SK-N-SH (cell line): ENCODE results near the gene SNTG2. TPM values are rescaled to one million over a fixed set of nuclear protein-coding genes. Genes with fewer than 3 reads are reported as not detected.

Source experiments
- CTCF ChIA-PET: fragments of 300-600, 350-600 bp; formaldehyde crosslinking; extraction: SDS; loops from one replicate; lab custom pipeline; 2021; lab: Yijun Ruan, JAX
- POLR2A ChIA-PET: fragments of 350-600 bp; sonication (Branson Sonifier 250); formaldehyde crosslinking; extraction: SDS; loops from one replicate; lab custom pipeline; 2020; ENCODE audit warnings: antibody characterized with exemption, inconsistent platforms; lab: Yijun Ruan, JAX
- DNase-seq: peaks from one replicate; pipeline ENCODE4 v3.0.0; 2012
- H2AFZ ChIP-seq: fragments of 200-600 bp; sonication (generic); 2 replicates; pipeline ENCODE4 v1.8.1; 2016; ENCODE audit warnings: antibody characterized with exemption, mild to moderate bottlenecking, low read depth
- H3F3A ChIP-seq: fragments of 200-600 bp; sonication (generic); replicated peaks from 2 replicates; pipeline ENCODE3; 2016; ENCODE audit warnings: antibody characterized with exemption, mild to moderate bottlenecking; ENCODE audit not compliant: insufficient read depth
- H3K27ac ChIP-seq, 2 experiments: fragments of 200-500 bp in 1 of 2; fragments of 200-600 bp in 1 of 2; sonication (Bioruptor generic) in 1 of 2; sonication (generic), shearing (Covaris generic) in 1 of 2; 2 replicates each; pipeline versions ENCODE4 v1.5.1 to v1.6.1; 2014 to 2016; ENCODE audit warnings: low read depth in 2 of 2, inconsistent platforms in 1 of 2, low read length in 1 of 2, mild to moderate bottlenecking in 1 of 2, mixed read lengths in 1 of 2
- H3K27me3 ChIP-seq: fragments of 200-600 bp; sonication (generic), shearing (Covaris generic); 2 replicates; pipeline ENCODE4 v1.6.1; 2016; ENCODE audit warnings: mixed run types; ENCODE audit not compliant: insufficient read depth
- H3K36me3 ChIP-seq, 2 experiments: fragments of 200-500 bp in 1 of 2; fragments of 200-600 bp in 1 of 2; sonication (Bioruptor generic) in 1 of 2; sonication (generic) in 1 of 2; replicated peaks in 1 of 2; 2 replicates each; pipeline versions ENCODE3 to v1.5.1; 2014 to 2016; ENCODE audit warnings: low read length in 1 of 2, mild to moderate bottlenecking in 1 of 2; ENCODE audit not compliant: insufficient read depth in 2 of 2, control insufficient read depth in 1 of 2
- H3K4me1 ChIP-seq, 2 experiments: fragments of 200-500 bp in 1 of 2; fragments of 200-600 bp in 1 of 2; sonication (Bioruptor generic) in 1 of 2; sonication (generic), shearing (Covaris generic) in 1 of 2; 2 replicates each; pipeline versions ENCODE4 v1.5.1 to v1.6.1; 2014 to 2016; ENCODE audit warnings: low read depth in 1 of 2, low read length in 1 of 2, mixed run types in 1 of 2; ENCODE audit not compliant: insufficient read depth in 2 of 2, control insufficient read depth in 1 of 2
- H3K4me2 ChIP-seq: fragments of 200-600 bp; sonication (generic), shearing (Covaris generic); 2 replicates; pipeline ENCODE4 v1.6.1; 2017; ENCODE audit warnings: mixed run types
- H3K4me3 ChIP-seq, 2 experiments: fragments of 200-500 bp in 1 of 2; fragments of 200-600 bp in 1 of 2; sonication (Bioruptor generic) in 1 of 2; sonication (generic), shearing (Covaris generic) in 1 of 2; 2 replicates each; pipeline versions ENCODE4 v1.5.1 to v1.8.1; 2014 to 2016; ENCODE audit warnings: low read depth in 2 of 2, inconsistent platforms in 1 of 2, low read length in 1 of 2, mild to moderate bottlenecking in 1 of 2, mixed read lengths in 1 of 2, moderate library complexity in 1 of 2
- H3K79me2 ChIP-seq: fragments of 200-600 bp; sonication (generic); 2 replicates; pipeline ENCODE4 v1.8.1; 2017; ENCODE audit warnings: mild to moderate bottlenecking; ENCODE audit not compliant: insufficient read depth
- H3K9ac ChIP-seq: fragments of 200-600 bp; sonication (generic); 2 replicates; pipeline ENCODE4 v1.6.1; 2017; ENCODE audit warnings: mixed run types
- H3K9me2 ChIP-seq: fragments of 200-600 bp; sonication (generic); 2 replicates; pipeline ENCODE4 v1.6.1; 2017; ENCODE audit warnings: mixed run types
- H3K9me3 ChIP-seq: fragments of 200-600 bp; sonication (generic); 2 replicates; pipeline ENCODE4 v1.6.1; 2017; ENCODE audit warnings: mixed run types, mild to moderate bottlenecking, moderate library complexity
- H4K20me1 ChIP-seq: fragments of 200-600 bp; sonication (generic); 2 replicates; pipeline ENCODE4 v1.6.1; 2017; ENCODE audit warnings: mild to moderate bottlenecking, mixed run types; ENCODE audit not compliant: insufficient read depth
- CHD2 ChIP-seq: fragments of 150-350 bp; IDR thresholded peaks from 2 replicates; pipeline ENCODE4 v1.6.1; 2018; ENCODE audit warnings: low read length; ENCODE audit not compliant: partially characterized antibody
- CTCF ChIP-seq: fragments of 200-600 bp; sonication (generic); IDR thresholded peaks from 2 replicates; pipeline ENCODE4 v1.6.1; 2017; ENCODE audit warnings: antibody characterized with exemption, mild to moderate bottlenecking, moderate library complexity
- ELF1 ChIP-seq: IDR thresholded peaks from 2 replicates; pipeline ENCODE4 v1.4.0; 2012
- FOSL2 ChIP-seq: IDR thresholded peaks from 2 replicates; pipeline ENCODE4 v1.4.0; 2012; ENCODE audit warnings: low read depth, mild to moderate bottlenecking, moderate library complexity, borderline replicate concordance
- FOXJ3 ChIP-seq: sonication (generic); formaldehyde crosslinking; IDR thresholded peaks from 2 replicates; pipeline ENCODE4 v1.5.1; 2020; ENCODE audit warnings: mild to moderate bottlenecking, missing genetic modification reagents
- FOXM1 ChIP-seq: IDR thresholded peaks from 2 replicates; pipeline ENCODE4 v1.4.0; 2012; ENCODE audit warnings: low read depth, mild to moderate bottlenecking
- IRF3 ChIP-seq: fragments of 150-350 bp; IDR thresholded peaks from 2 replicates; pipeline ENCODE4 v1.6.1; 2016; ENCODE audit warnings: mild to moderate bottlenecking, low read depth, low read length
- JUND ChIP-seq: IDR thresholded peaks from 2 replicates; pipeline ENCODE4 v1.4.0; 2012
- MEF2A ChIP-seq: IDR thresholded peaks from 2 replicates; pipeline ENCODE4 v1.4.0; 2012; ENCODE audit warnings: low read depth, borderline replicate concordance
- NRF1 ChIP-seq: IDR thresholded peaks from 2 replicates; pipeline ENCODE4 v1.6.1; 2012; ENCODE audit warnings: low read depth, mild to moderate bottlenecking, low read length
- POLR2AphosphoS5 ChIP-seq: IDR thresholded peaks from 2 replicates; pipeline ENCODE4 v1.6.1; 2012; ENCODE audit warnings: low read depth, low read length
- RFX5 ChIP-seq: IDR thresholded peaks from 2 replicates; pipeline ENCODE4 v1.6.1; 2012; ENCODE audit warnings: mild to moderate bottlenecking, improper control_type of control experiment, low read length
- SIN3A ChIP-seq: IDR thresholded peaks from 2 replicates; pipeline ENCODE4 v1.6.1; 2012; ENCODE audit warnings: low read depth, mild to moderate bottlenecking, low read length, moderate library complexity, borderline replicate concordance
- SMC3 ChIP-seq: IDR thresholded peaks from 2 replicates; pipeline ENCODE4 v1.6.1; 2012; ENCODE audit warnings: low read depth, low read length, improper control_type of control experiment
- TCF12 ChIP-seq: IDR thresholded peaks from 2 replicates; pipeline ENCODE4 v1.4.0; 2012
- TEAD4 ChIP-seq: IDR thresholded peaks from 2 replicates; pipeline ENCODE4 v1.4.0; 2012; ENCODE audit warnings: mild to moderate bottlenecking, borderline replicate concordance; ENCODE audit not compliant: insufficient read depth
- ZBTB33 ChIP-seq: IDR thresholded peaks from 2 replicates; pipeline ENCODE4 v1.4.0; 2012; ENCODE audit warnings: low read depth, borderline replicate concordance
- WGBS: methylation state at CpG from one replicate; pipeline ENCODE4 v1.1.6; 2017; ENCODE audit warnings: low lambda C conversion rate; 5-methylcytosine and 5-hydroxymethylcytosine counted together
- polyA plus RNA-seq, 3 experiments: library from polyadenylated mRNA; depleted of rRNA; stranded (reverse); fragments of >200 nt; gene quantifications; 2 replicates each; pipeline ENCODE4 v1.2.3, GENCODE V29; 2012
- TF ChIP-seq, protein P1 (sequence below): IDR thresholded peaks from 2 replicates; pipeline ENCODE4 v1.4.0; 2012; ENCODE audit warnings: low read depth, borderline replicate concordance

Gene SNTG2
- polyA plus RNA-seq, 1 of the 3 experiments (the other 2 are of a cell fraction) = not detected

- Histone ChIP-seq H3K4me3 (no peak overlapping the region), H3K36me3 (no peaks in the 10 kb centered on the region), H3K27me3 (no peaks in the 10 kb centered on the region), H3F3A (no peaks in the 10 kb centered on the region), H3K9me3 (no peaks in the 10 kb centered on the region), H3K79me2 (no peaks in the 10 kb centered on the region), H3K4me2 (no peak overlapping the region), H3K9me2 (no peaks in the 10 kb centered on the region), H3K9ac (no peak overlapping the region), H3K4me1 (no peaks in the 10 kb centered on the region), H4K20me1 (no peaks in the 10 kb centered on the region), H2AFZ (no peak overlapping the region), H3K27ac (no peak overlapping the region)
- 30% methylated on average over 6 of the region's 6 CpGs for WGBS
- CTCF ChIA-PET = interaction anchor here (0.8 kb wide), 1 partner anchor 11 kb away, joined by 3 read pairs; no protein-coding TSS in a partner anchor
- TF ChIP-seq SIN3A (no peak), IRF3 (no peak), POLR2AphosphoS5 (no peak), FOXM1 (no peak), TEAD4 (no peak), CHD2 (no peak), NRF1 (no peak), FOSL2 (no peak), ZBTB33 (no peak)
- TF ChIP-seq, protein P1, sequence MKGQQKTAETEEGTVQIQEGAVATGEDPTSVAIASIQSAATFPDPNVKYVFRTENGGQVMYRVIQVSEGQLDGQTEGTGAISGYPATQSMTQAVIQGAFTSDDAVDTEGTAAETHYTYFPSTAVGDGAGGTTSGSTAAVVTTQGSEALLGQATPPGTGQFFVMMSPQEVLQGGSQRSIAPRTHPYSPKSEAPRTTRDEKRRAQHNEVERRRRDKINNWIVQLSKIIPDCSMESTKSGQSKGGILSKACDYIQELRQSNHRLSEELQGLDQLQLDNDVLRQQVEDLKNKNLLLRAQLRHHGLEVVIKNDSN = no peak
- DNase-seq = no peak
- POLR2A ChIA-PET = no interaction called here
Observed at GRCh38 chr2:1360557-1361250, 410.1 kb downstream of the SNTG2 start.

DNA sequence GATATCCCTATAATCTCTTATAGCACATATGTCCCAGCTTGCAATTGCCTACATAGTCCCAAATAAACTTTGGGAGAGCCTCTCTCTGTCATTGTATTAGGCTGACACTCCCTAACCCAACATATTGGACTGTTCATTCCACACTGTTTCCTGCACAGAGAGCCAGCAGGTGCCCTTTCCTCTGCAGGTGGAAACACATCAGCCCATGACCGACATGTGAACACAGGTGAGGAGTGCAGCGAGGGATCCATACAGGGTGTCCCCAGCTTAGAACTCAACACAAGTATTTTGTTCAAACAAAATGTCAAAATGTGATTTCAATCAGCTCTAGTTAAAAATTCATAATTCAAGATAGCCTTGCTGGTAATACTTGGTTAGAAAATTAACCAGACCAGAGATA lies 412.7 kb downstream of the SNTG2 start:
- 50% methylated on average over 2 of the region's 2 CpGs for WGBS
- Histone ChIP-seq H3K4me3 (no peak overlapping the region), H3K9me2 (no peaks in the 10 kb centered on the region)
- TF ChIP-seq SIN3A (no peak), SMC3 (no peak), FOXJ3 (CRISPR knock-in tag) (no peak), IRF3 (no peak), CHD2 (no peak), POLR2AphosphoS5 (no peak), NRF1 (no peak), TCF12 (no peak), JUND (no peak), RFX5 (no peak), CTCF (no peak), FOSL2 (no peak), MEF2A (no peak), ELF1 (no peak)
- TF ChIP-seq, protein P1 = no peak
- TF ChIP-seq, all 33 proteins: peak for 0
- ChIA-PET CTCF (interaction anchor here (1.1 to 2.0 kb wide), 2 partner anchors 11 to 187 kb away, joined by 3 to 6 read pairs; no protein-coding TSS in a partner anchor), POLR2A (no interaction called here)
- H3K36me3 ChIP-seq = no peaks in the 10 kb centered on the region
- no peak overlapping the region for H2AFZ ChIP-seq
- no peak overlapping the region for H3K9ac ChIP-seq
- no peak overlapping the region for H3K4me2 ChIP-seq
- no peaks in the 10 kb centered on the region for H3K9me3 ChIP-seq
- no peaks in the 10 kb centered on the region for H3K27me3 ChIP-seq
- H4K20me1 ChIP-seq = no peaks in the 10 kb centered on the region
- H3K4me1 ChIP-seq = peaks cover 0 to 6% of the 10 kb centered on the region in 2 experiments; a peak in 1 of 4 replicates
- H3F3A ChIP-seq = no peaks in the 10 kb centered on the region
- no peak overlapping the region for H3K27ac ChIP-seq
- no peak for DNase-seq
- H3K79me2 ChIP-seq = no peaks in the 10 kb centered on the region
